Lower lobe of right lung (tissue), 2 donors: Measurements from ENCODE around the gene ARHGEF28. TPM values are rescaled to one million over a fixed set of nuclear protein-coding genes. Genes with fewer than 3 reads are reported as not detected.
A peak's percentile ranks its signal among the peaks of the same experiment; 100 is the strongest.

ENCODE experiments used
- ATAC-seq, 2 donors: fragments of 200-7000 bp; cut with Tn5 transposase; one replicate each; pipeline ENCODE4 v1.9.1; 2020 to 2022; ENCODE audit warnings: mild to moderate bottlenecking in 2 of 2, moderate library complexity in 2 of 2
- DNase-seq: peaks from one replicate; pipeline ENCODE4 v3.0.0-alpha.2; 2020
- H3K27ac ChIP-seq: fragments of 200-600 bp; one replicate; pipeline ENCODE4 v1.8.0; 2022
- H3K27me3 ChIP-seq: fragments of 200-600 bp; one replicate; pipeline ENCODE4 v1.8.0; 2022; ENCODE audit warnings: low read depth
- H3K36me3 ChIP-seq: fragments of 200-600 bp; one replicate; pipeline ENCODE4 v1.8.0; 2022; ENCODE audit warnings: mild to moderate bottlenecking
- H3K4me1 ChIP-seq: fragments of 200-600 bp; one replicate; pipeline ENCODE4 v1.8.0; 2022
- H3K4me3 ChIP-seq: fragments of 200-600 bp; one replicate; pipeline ENCODE4 v1.8.0; 2022; ENCODE audit warnings: mild to moderate bottlenecking
- H3K9me3 ChIP-seq: fragments of 200-600 bp; one replicate; pipeline ENCODE4 v1.8.0; 2022
- intact Hi-C: fragments of 100-400 bp; cut with DNase I; formaldehyde crosslinking; loops from one replicate; pipeline ENCODE4 v1.11.0; 2022
- total RNA-seq: library from RNA; stranded (reverse); fragmentation: NEBNext Ultra II Directional; extraction: Animal tissue kit (Norgen Biotek cat#: 25700); gene quantifications from one replicate; pipeline ENCODE4 v1.2.1, GENCODE V29; 2021
- TF ChIP-seq, protein P1 (sequence below): fragments of 200-600 bp; IDR thresholded peaks from one replicate; pipeline ENCODE4 v1.8.0; 2022; ENCODE audit warnings: antibody characterized with exemption, mild to moderate bottlenecking
- donor health status: DM: no; HTN: yes; CAD: no; lungs with severe emphysema.

The ARHGEF28 gene
- total RNA-seq, 1 donor from 2014 or later = 30.4 TPM

DNA sequence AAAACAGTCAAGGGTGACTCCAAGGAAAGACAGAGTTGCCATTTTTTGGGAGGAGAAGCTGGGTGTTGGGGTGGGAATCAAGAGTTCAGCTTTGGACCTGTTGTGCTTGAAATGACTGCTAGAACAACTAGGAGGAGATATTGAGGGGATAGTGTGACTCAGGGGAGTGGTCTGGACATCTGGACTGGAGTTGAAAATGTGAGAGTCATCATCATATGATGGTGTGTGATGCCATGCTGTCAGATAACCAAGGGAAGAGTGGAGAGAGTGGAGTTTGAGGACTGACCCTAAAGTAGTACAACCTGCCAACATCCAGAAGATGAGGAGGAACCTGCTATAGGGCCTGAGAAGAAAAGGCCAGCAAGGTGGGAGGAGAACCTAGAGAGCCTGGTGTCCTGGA is 199.7 kb downstream of the ARHGEF28 start:
- no peak for DNase-seq
- H3K4me3 ChIP-seq = no peak overlapping the region
- no peaks in the 10 kb centered on the region for H3K36me3 ChIP-seq
- H3K4me1 ChIP-seq = peaks cover 30% of the 10 kb centered on the region
- no peaks in the 10 kb centered on the region for H3K9me3 ChIP-seq
- ATAC-seq = no peak
- H3K27ac ChIP-seq = peak overlapping the region; percentile 0
- intact Hi-C loops = no loop called here
- TF ChIP-seq, protein P1, sequence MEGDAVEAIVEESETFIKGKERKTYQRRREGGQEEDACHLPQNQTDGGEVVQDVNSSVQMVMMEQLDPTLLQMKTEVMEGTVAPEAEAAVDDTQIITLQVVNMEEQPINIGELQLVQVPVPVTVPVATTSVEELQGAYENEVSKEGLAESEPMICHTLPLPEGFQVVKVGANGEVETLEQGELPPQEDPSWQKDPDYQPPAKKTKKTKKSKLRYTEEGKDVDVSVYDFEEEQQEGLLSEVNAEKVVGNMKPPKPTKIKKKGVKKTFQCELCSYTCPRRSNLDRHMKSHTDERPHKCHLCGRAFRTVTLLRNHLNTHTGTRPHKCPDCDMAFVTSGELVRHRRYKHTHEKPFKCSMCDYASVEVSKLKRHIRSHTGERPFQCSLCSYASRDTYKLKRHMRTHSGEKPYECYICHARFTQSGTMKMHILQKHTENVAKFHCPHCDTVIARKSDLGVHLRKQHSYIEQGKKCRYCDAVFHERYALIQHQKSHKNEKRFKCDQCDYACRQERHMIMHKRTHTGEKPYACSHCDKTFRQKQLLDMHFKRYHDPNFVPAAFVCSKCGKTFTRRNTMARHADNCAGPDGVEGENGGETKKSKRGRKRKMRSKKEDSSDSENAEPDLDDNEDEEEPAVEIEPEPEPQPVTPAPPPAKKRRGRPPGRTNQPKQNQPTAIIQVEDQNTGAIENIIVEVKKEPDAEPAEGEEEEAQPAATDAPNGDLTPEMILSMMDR = no peak
- H3K27me3 ChIP-seq = no peaks in the 10 kb centered on the region

DNA sequence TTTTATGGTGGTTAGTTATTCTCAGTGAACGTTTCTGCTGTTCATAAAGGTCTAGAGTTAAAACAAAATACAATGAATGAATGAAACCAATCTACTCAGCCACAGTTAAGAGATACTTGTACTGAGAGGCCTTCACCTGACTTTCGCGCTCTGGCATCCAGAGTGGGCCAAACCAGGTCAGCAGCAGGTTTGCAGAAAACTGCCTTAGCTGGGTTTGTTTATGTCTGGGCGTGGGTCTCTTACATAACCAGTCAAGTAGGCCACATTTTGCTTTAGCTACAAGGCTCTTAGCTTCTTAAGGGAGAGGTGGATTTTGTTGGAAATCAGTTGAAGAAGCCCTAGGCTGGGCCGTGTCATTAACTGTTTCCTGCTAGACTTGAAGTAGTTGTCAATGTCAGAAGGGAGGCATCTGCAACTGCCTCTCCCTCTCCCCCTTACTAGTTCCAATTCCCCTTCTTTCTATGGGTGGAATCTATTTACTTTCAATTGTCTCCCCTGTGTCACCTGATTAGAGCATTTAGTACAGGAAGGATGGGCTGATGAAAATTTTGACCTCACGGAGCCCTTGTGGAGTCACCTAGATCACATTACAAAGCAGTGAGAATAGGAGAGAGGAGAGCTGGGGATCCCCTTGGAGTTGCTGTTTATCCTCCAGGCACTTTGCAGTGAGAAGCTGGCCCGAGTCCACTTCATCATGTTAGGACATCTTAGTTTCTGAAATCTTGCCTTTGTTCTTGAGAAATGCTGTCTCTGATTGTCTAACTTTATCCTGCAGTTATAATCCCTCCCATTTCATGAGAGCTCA is 200.5 kb downstream of the ARHGEF28 start:
- Histone ChIP-seq H3K36me3 (no peaks in the 10 kb centered on the region), H3K9me3 (no peaks in the 10 kb centered on the region), H3K27ac (peak overlapping the region; percentile 59), H3K4me3 (no peak overlapping the region), H3K27me3 (no peaks in the 10 kb centered on the region), H3K4me1 (peaks cover 30% of the 10 kb centered on the region)
- intact Hi-C loops = no loop called here
- TF ChIP-seq, protein P1 = no peak
- DNase-seq = peak; percentile 67
- ATAC-seq = peak; percentile 87 to 89

DNA sequence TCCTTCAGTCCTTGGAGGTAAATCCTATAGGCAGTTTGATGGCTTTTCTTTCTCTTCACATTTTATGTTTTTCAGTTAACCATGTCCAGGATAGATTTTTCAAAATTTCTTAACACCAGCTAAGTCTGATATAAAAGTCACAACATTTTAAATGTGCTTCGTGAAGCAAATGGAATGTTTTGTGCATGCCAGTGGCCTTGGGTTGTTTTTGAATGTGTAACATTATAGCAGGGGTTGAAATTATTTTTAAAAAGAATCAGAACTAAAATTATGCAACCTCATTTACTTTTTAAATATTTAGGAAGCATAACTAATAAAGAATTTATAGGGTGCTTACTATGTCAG is 201.1 kb downstream of the ARHGEF28 start:
- H3K4me3 ChIP-seq = no peak overlapping the region
- H3K27me3 ChIP-seq = no peaks in the 10 kb centered on the region
- ATAC-seq (no peak), DNase-seq (no peak)
- H3K4me1 ChIP-seq = peaks cover 28% of the 10 kb centered on the region
- TF ChIP-seq, protein P1 = no peak
- intact Hi-C loops = no loop called here
- peak overlapping the region; percentile 59 for H3K27ac ChIP-seq
- no peaks in the 10 kb centered on the region for H3K9me3 ChIP-seq
- H3K36me3 ChIP-seq = no peaks in the 10 kb centered on the region

DNA sequence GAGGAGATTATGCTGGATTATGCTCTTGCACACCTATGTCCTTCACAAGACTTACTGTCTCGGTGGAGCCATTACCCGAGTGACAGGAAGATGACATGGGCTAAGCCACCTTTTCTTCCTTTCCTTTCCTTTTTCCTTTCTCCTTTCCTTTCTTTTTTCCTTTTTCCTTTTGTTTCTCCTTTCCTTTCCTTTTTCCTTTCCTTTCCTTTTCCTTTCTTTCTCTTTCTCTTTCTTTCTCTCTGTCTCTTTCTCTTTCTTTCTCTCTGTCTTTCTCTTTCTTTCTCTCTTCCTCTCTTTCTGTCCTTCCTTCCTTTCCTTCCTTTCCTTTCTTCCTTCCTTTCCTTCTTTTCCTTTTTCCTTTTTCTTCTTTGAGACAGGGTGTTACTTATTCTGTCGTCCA is 202.5 kb downstream of the ARHGEF28 start:
- intact Hi-C loops = no loop called here
- no peaks in the 10 kb centered on the region for H3K27me3 ChIP-seq
- ATAC-seq (no peak), DNase-seq (no peak)
- H3K27ac ChIP-seq = no peak overlapping the region
- peaks cover 18% of the 10 kb centered on the region for H3K4me1 ChIP-seq
- H3K4me3 ChIP-seq = no peak overlapping the region
- TF ChIP-seq, protein P1 = no peak
- no peaks in the 10 kb centered on the region for H3K36me3 ChIP-seq
- H3K9me3 ChIP-seq = no peaks in the 10 kb centered on the region

DNA sequence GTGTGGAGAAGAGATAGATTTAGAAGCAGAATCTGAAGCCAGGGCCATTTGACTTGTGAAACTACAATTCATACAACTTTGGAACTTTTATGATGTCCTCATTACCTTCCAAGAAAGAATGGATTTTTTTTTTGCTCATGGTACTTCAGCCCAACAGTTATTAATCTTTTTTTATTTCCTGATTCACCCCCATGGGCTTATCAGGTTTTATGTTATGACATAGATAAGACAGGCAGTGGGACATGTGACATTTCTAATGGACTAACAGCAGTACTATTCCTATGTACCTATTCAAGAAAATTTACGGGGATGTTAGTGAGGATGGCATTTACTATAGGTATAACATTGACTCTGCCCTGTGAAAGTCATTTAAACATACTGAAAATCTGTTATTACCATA is 204.7 kb downstream of the ARHGEF28 start:
- no peaks in the 10 kb centered on the region for H3K36me3 ChIP-seq
- H3K27me3 ChIP-seq = no peaks in the 10 kb centered on the region
- H3K4me1 ChIP-seq = peaks cover 13% of the 10 kb centered on the region
- ATAC-seq (no peak), DNase-seq (no peak)
- no peaks in the 10 kb centered on the region for H3K9me3 ChIP-seq
- H3K4me3 ChIP-seq = no peak overlapping the region
- TF ChIP-seq, protein P1 = no peak
- H3K27ac ChIP-seq = no peak overlapping the region
- intact Hi-C loops = no loop called here
